Natural killer cell (primary cell): ENCODE results near the gene JAKMIP3. TPM values are rescaled to one million over a fixed set of nuclear protein-coding genes. Genes with fewer than 3 reads are reported as not detected.

Experiments used
- ATAC-seq, 3 donors: fragments of 150-1000 bp in 2 of 3; fragments of 200-7000 bp in 1 of 3; cut with Tn5 transposase; 1 replicate in 1 of 3; 2 replicates in 2 of 3; pipeline ENCODE4 v1.10.0; 2021; ENCODE audit warnings: mild to moderate bottlenecking in 2 of 3, moderate library complexity in 2 of 3
- DNase-seq, 2 donors: peaks; one replicate each; pipeline versions ENCODE4 v3.0.0 to v3.0.0-alpha.2; 2013 to 2021; ENCODE audit warnings: mixed read lengths in 1 of 2
- H3K27ac ChIP-seq: one replicate; pipeline ENCODE4 v1.5.1; 2013; ENCODE audit warnings: mild to moderate bottlenecking, low read length
- H3K27me3 ChIP-seq: one replicate; pipeline ENCODE4 v1.6.1; 2013; ENCODE audit warnings: low read length; ENCODE audit not compliant: control insufficient read depth, insufficient read depth
- H3K36me3 ChIP-seq: one replicate; pipeline ENCODE4 v1.6.1; 2013; ENCODE audit warnings: low read length; ENCODE audit not compliant: control insufficient read depth, insufficient read depth
- H3K4me1 ChIP-seq: one replicate; pipeline ENCODE4 v1.6.1; 2013; ENCODE audit warnings: low read length; ENCODE audit not compliant: control insufficient read depth, insufficient read depth
- H3K4me3 ChIP-seq: one replicate; pipeline ENCODE4 v1.5.1; 2013; ENCODE audit warnings: low read length
- H3K9me3 ChIP-seq: one replicate; pipeline ENCODE4 v1.6.1; 2013; ENCODE audit warnings: low read length; ENCODE audit not compliant: control insufficient read depth, insufficient read depth
- H3K27ac Mint-ChIP-seq, 2 donors: one replicate each; pipeline ENCODE4 v1.8.0; 2022; ENCODE audit warnings: mild to moderate bottlenecking in 2 of 2, mixed read lengths in 2 of 2, moderate library complexity in 1 of 2
- H3K27me3 Mint-ChIP-seq, 2 donors: one replicate each; pipeline ENCODE4 v1.8.0; 2022; ENCODE audit warnings: low read depth in 2 of 2, mixed read lengths in 2 of 2
- H3K36me3 Mint-ChIP-seq: one replicate; pipeline ENCODE4 v1.8.0; 2022; ENCODE audit warnings: mixed read lengths
- H3K4me1 Mint-ChIP-seq, 2 donors: one replicate each; pipeline ENCODE4 v1.8.0; 2022; ENCODE audit warnings: mixed read lengths in 2 of 2
- H3K4me3 Mint-ChIP-seq: one replicate; pipeline ENCODE4 v1.8.0; 2022; ENCODE audit warnings: mild to moderate bottlenecking, moderate library complexity, mixed read lengths
- H3K9me3 Mint-ChIP-seq, 2 donors: one replicate each; pipeline ENCODE4 v1.8.0; 2022; ENCODE audit warnings: mixed read lengths in 2 of 2
- WGBS: methylation state at CpG from one replicate; pipeline ENCODE4 v1.1.7; 2013; ENCODE audit warnings: missing lambda C conversion rate; ENCODE audit not compliant: insufficient coverage; 5-methylcytosine and 5-hydroxymethylcytosine counted together
- intact Hi-C: fragments of 100-400 bp; cut with micrococcal nuclease; formaldehyde crosslinking; loops from one replicate; pipeline ENCODE4 v1.14.2; 2022
- total RNA-seq, 4 donors: library from RNA; stranded (reverse); fragments of 120-200 nt in 1 of 4; gene quantifications; one replicate each; pipeline versions ENCODE4 v1.2.3 to v1.2.4, GENCODE V29; 2013 to 2022
- TF ChIP-seq, protein P1 (sequence below): fragments of 200-600 bp; IDR thresholded peaks from one replicate; pipeline ENCODE4 v1.8.0; 2022; ENCODE audit warnings: antibody characterized with exemption

The JAKMIP3 gene
- total RNA-seq, 3 donors from 2014 or later (not counting 1 experiment from before 2014, with no cell fraction given): 0.19 to 0.45 (median 0.20) TPM

DNA sequence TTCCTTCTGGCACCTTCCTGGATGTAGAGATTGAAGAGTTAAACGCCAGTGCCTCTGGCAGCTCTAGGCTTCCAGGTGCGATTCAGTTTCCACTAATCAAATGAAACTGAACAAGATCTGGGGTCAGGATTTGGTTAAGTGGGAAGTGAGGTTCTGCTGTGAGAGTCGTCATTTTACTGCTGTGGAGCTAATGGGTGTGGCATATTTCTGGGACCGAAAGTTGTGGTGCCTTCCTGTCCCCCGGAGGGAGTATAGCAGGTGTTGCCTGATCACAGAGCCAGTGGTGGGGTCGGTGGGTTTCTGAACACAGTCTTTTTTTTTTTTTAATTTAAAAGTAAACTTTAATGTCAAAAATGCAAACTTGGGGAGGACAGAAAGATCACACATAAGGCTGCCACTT is 37.0 kb upstream of the JAKMIP3 start:
- H3K4me1 Mint-ChIP-seq: no peaks in the 10 kb centered on the region
- H3K27ac Mint-ChIP-seq: no peak overlapping the region
- H3K27me3 Mint-ChIP-seq: peaks cover 33 to 63% of the 10 kb centered on the region in 2 donors
- H3K4me3 ChIP-seq: no peak overlapping the region
- H3K4me3 Mint-ChIP-seq: no peak overlapping the region
- no peaks in the 10 kb centered on the region for H3K9me3 Mint-ChIP-seq
- no peaks in the 10 kb centered on the region for H3K9me3 ChIP-seq
- intact Hi-C loops: no loop called here
- no peaks in the 10 kb centered on the region for H3K4me1 ChIP-seq
- 49% methylated on average over 4 of the region's 6 CpGs for WGBS
- H3K36me3 Mint-ChIP-seq: no peaks in the 10 kb centered on the region
- no peaks in the 10 kb centered on the region for H3K36me3 ChIP-seq
- DNase-seq (no peak), ATAC-seq (no peak)
- peaks cover 2% of the 10 kb centered on the region for H3K27me3 ChIP-seq
- H3K27ac ChIP-seq: no peak overlapping the region
- TF ChIP-seq, protein P1, sequence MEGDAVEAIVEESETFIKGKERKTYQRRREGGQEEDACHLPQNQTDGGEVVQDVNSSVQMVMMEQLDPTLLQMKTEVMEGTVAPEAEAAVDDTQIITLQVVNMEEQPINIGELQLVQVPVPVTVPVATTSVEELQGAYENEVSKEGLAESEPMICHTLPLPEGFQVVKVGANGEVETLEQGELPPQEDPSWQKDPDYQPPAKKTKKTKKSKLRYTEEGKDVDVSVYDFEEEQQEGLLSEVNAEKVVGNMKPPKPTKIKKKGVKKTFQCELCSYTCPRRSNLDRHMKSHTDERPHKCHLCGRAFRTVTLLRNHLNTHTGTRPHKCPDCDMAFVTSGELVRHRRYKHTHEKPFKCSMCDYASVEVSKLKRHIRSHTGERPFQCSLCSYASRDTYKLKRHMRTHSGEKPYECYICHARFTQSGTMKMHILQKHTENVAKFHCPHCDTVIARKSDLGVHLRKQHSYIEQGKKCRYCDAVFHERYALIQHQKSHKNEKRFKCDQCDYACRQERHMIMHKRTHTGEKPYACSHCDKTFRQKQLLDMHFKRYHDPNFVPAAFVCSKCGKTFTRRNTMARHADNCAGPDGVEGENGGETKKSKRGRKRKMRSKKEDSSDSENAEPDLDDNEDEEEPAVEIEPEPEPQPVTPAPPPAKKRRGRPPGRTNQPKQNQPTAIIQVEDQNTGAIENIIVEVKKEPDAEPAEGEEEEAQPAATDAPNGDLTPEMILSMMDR: no peak

DNA sequence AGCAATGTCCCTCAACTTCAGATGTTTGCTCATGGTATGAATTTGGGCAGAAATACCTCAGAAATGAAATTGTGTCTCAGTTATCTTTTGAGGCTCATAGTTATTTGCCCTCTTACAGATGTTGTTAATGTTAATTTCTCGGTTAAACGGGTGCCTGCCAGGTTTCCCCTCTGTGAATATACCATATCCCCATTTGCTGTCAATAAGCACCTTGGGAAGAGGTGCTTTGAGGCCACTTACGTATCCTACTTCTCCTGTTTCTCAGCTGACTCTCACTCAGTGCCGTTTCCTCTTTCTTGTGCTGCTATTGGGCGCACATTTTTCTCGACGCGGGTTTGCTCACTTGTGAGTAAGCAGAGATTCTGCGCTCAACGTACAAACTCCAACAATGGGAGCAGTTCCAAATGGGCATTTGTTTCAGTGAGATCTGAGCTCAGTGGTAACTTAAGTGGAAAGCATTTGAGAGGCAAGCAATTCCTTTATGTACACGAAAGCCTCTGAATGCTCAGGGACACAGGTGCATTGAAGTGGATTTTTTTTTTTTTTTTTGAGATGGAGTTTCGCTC is 34.8 kb upstream of the JAKMIP3 start:
- TF ChIP-seq, protein P1: no peak
- WGBS: 75% methylated on average over 12 of the region's 12 CpGs
- Histone ChIP-seq H3K9me3 (no peaks in the 10 kb centered on the region), H3K27ac (no peak overlapping the region), H3K36me3 (no peaks in the 10 kb centered on the region), H3K4me3 (no peak overlapping the region), H3K27me3 (no peaks in the 10 kb centered on the region), H3K4me1 (no peaks in the 10 kb centered on the region)
- H3K4me1 Mint-ChIP-seq: no peaks in the 10 kb centered on the region
- H3K9me3 Mint-ChIP-seq: no peaks in the 10 kb centered on the region
- H3K27ac Mint-ChIP-seq: no peak overlapping the region
- ATAC-seq (no peak), DNase-seq (no peak)
- H3K4me3 Mint-ChIP-seq: no peak overlapping the region
- no peaks in the 10 kb centered on the region for H3K36me3 Mint-ChIP-seq
- peaks cover 42 to 72% of the 10 kb centered on the region in 2 donors for H3K27me3 Mint-ChIP-seq
- intact Hi-C loops: no loop called here

DNA sequence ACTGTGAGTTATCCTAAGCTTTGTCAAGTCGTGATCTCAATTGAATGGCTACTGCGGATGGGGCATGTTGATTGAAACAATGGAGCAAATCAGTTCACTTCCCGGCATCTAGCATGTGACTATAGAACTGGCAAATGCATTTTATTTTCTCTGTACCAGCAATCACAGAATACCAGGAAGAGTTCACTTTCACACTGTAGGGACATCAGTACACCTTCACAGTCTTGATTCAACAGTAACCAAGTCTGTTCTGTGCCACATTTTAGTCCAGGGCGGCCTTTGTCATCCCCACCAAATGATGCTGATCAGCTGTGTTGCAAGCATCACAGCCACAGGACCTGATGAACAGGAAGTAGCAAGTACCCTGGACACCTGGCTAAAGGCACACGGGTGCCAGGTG is 32.1 kb upstream of the JAKMIP3 start:
- no peak for ATAC-seq
- H3K27ac Mint-ChIP-seq: no peak overlapping the region
- H3K27me3 ChIP-seq: peaks cover 4% of the 10 kb centered on the region
- no peaks in the 10 kb centered on the region for H3K36me3 Mint-ChIP-seq
- intact Hi-C loops: no loop called here
- peaks cover 0 to 4% of the 10 kb centered on the region in 2 donors for H3K4me1 Mint-ChIP-seq
- no peak for DNase-seq
- no peaks in the 10 kb centered on the region for H3K36me3 ChIP-seq
- 85% methylated on average over 5 of the region's 5 CpGs for WGBS
- TF ChIP-seq, protein P1: no peak
- no peak overlapping the region for H3K27ac ChIP-seq
- H3K9me3 Mint-ChIP-seq: no peaks in the 10 kb centered on the region
- peaks cover 4% of the 10 kb centered on the region for H3K4me1 ChIP-seq
- no peak overlapping the region for H3K4me3 ChIP-seq
- no peaks in the 10 kb centered on the region for H3K9me3 ChIP-seq
- H3K27me3 Mint-ChIP-seq: peaks cover 41 to 70% of the 10 kb centered on the region in 2 donors
- no peak overlapping the region for H3K4me3 Mint-ChIP-seq

DNA sequence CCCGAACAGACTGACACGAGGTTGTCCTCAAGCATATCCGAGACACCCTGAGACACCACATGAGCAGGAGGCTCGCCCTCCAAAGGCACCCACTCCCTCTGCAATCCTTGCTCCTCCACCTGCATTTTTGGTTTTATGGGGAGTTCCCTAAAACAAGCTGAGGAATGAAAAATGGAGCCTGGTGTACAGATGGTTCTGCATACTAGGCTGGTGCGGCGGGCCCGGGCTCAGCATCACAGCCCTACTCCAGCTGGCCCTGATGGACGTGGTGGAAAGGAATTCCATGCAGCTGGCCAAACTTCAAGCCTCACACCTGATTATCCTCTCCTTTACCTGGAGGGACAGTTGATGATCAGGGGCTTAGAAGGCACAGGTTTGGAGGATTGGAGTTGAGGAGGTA is 30.3 kb upstream of the JAKMIP3 start:
- Histone ChIP-seq H3K36me3 (no peaks in the 10 kb centered on the region), H3K27ac (no peak overlapping the region), H3K4me1 (peaks cover 4% of the 10 kb centered on the region), H3K27me3 (peaks cover 4% of the 10 kb centered on the region), H3K9me3 (no peaks in the 10 kb centered on the region), H3K4me3 (no peak overlapping the region)
- Mint-ChIP-seq H3K4me1 (peaks cover 0 to 4% of the 10 kb centered on the region in 2 donors), H3K9me3 (no peaks in the 10 kb centered on the region), H3K4me3 (peak overlapping the region; percentile 6), H3K27ac (no peak overlapping the region), H3K27me3 (peaks cover 46 to 61% of the 10 kb centered on the region in 2 donors), H3K36me3 (no peaks in the 10 kb centered on the region)
- 78% methylated on average over 7 of the region's 8 CpGs for WGBS
- TF ChIP-seq, protein P1: no peak
- no peak for ATAC-seq
- no peak for DNase-seq
- intact Hi-C loops: no loop called here
